OCI-LY1 (cell line): ENCODE data around the gene THEMIS2.

Experiments used
- CTCF ChIP-seq: fragments of 200-600 bp; sonication (generic), shearing (Covaris generic); IDR thresholded peaks from 2 replicates; pipeline ENCODE4 v1.5.1; 2017; ENCODE audit warnings: mild to moderate bottlenecking, antibody characterized with exemption, low read length, moderate library complexity, mixed read lengths
- EZH2 ChIP-seq: fragments of 200-600 bp; sonication (generic), shearing (Covaris generic); IDR thresholded peaks from 2 replicates; pipeline ENCODE4 v1.8.0; 2017; ENCODE audit warnings: borderline replicate concordance, mixed run types, mild to moderate bottlenecking, antibody characterized with exemption, low read length, moderate library complexity, mixed read lengths

GRCh38 chr1:27835501-27835900 lies 36.8 kb upstream of the THEMIS2 start:
- TF ChIP-seq CTCF: no peak
- no peak for TF ChIP-seq EZH2
